Skin epidermis (tissue), 12 donors: ENCODE data around the gene EFNB3.
A peak's percentile ranks its signal among the peaks of the same experiment; 100 is the strongest.

Source experiments
- H3K27ac ChIP-seq, 21 experiments: fragments of 200-600 bp; sonication (generic) in 11 of 21; one replicate each; pipeline ENCODE4 v1.5.0; 2020; ENCODE audit warnings: mild to moderate bottlenecking in 3 of 21, inconsistent platforms in 2 of 21, moderate library complexity in 2 of 21
- H3K4me3 ChIP-seq, 7 experiments: fragments of 200-600 bp; sonication (generic) in 2 of 7; one replicate each; pipeline ENCODE4 v1.5.0; 2020; ENCODE audit warnings: inconsistent platforms in 2 of 7, mild to moderate bottlenecking in 2 of 7, moderate library complexity in 1 of 7

EFNB3 gene

GRCh38 chr17:7704601-7705268 lies at the start of gene EFNB3:
TSS of gene EFNB3 (plus strand) at chr17:7705202. CDS start at chr17:7705599, 397 bp downstream.
- peak within 1 kb of the TSS; percentile 28 to 58 (median 47) for H3K4me3 ChIP-seq

GRCh38 chr17:7655541-7655840 lies 49.5 kb upstream of the EFNB3 start:
- Histone ChIP-seq H3K4me3 (no peak overlapping the region), H3K27ac (no peak overlapping the region)

More at GRCh38 chr17:7704601-7705268, at the start of gene EFNB3:
- H3K27ac ChIP-seq: peak within 1 kb of the TSS in 11 of 21 experiments; percentile 2 to 67 (median 47)

GRCh38 chr17:7656958-7657609 lies 47.9 kb upstream of the EFNB3 start:
- no peak overlapping the region for H3K27ac ChIP-seq
- H3K4me3 ChIP-seq: no peak overlapping the region

GRCh38 chr17:7667656-7668406 lies 37.2 kb upstream of the EFNB3 start:
- H3K4me3 ChIP-seq: no peak overlapping the region
- no peak overlapping the region for H3K27ac ChIP-seq

- Histone ChIP-seq H3K4me3 (no peak overlapping the region), H3K27ac (no peak overlapping the region)
Measured at GRCh38 chr17:7668482-7668881, 36.5 kb upstream of the EFNB3 start.

- Histone ChIP-seq H3K4me3 (no peak overlapping the region), H3K27ac (no peak overlapping the region)
Measured at GRCh38 chr17:7673239-7673638, 31.8 kb upstream of the EFNB3 start.

GRCh38 chr17:7674934-7675333 lies 30.1 kb upstream of the EFNB3 start:
- Histone ChIP-seq H3K4me3 (no peak overlapping the region), H3K27ac (no peak overlapping the region)

- Histone ChIP-seq H3K4me3 (no peak overlapping the region), H3K27ac (no peak overlapping the region)
Measured at GRCh38 chr17:7676533-7676932, 28.5 kb upstream of the EFNB3 start.

GRCh38 chr17:7677388-7678067 lies 27.5 kb upstream of the EFNB3 start:
- Histone ChIP-seq H3K4me3 (no peak overlapping the region), H3K27ac (no peak overlapping the region)

- H3K4me3 ChIP-seq: peak overlapping the region; percentile 72 to 96 (median 90)
- H3K27ac ChIP-seq: peak overlapping the region in 20 of 21 experiments; percentile 81 to 99 (median 96)
Measured at GRCh38 chr17:7684851-7685532, 20.0 kb upstream of the EFNB3 start.

- Histone ChIP-seq H3K4me3 (peak overlapping the region; percentile 72 to 96 (median 90)), H3K27ac (peak overlapping the region; percentile 81 to 99 (median 95))
Measured at GRCh38 chr17:7685533-7686221, 19.3 kb upstream of the EFNB3 start.

GRCh38 chr17:7686222-7687071 lies 18.6 kb upstream of the EFNB3 start:
- H3K4me3 ChIP-seq: peak overlapping the region; percentile 72 to 96 (median 90)

GRCh38 chr17:7687072-7687907 lies 17.7 kb upstream of the EFNB3 start, which contains the start of gene TP53:
TSS of gene TP53 (minus strand) at chr17:7687490. CDS start at chr17:7676594, 10,896 bp downstream.
- Histone ChIP-seq H3K4me3 (peak within 1 kb of the TSS; percentile 72 to 96 (median 90)), H3K27ac (peak within 1 kb of the TSS; percentile 81 to 99 (median 95))

More at GRCh38 chr17:7686222-7687071, 18.6 kb upstream of the EFNB3 start:
- H3K27ac ChIP-seq: peak overlapping the region; percentile 81 to 99 (median 95)

- H3K27ac ChIP-seq: peak within 1 kb of the TSS; percentile 81 to 99 (median 95)
- peak within 1 kb of the TSS; percentile 72 to 96 (median 90) for H3K4me3 ChIP-seq
Measured at GRCh38 chr17:7687908-7688807, 16.8 kb upstream of the EFNB3 start, which contains the start of gene WRAP53. TSS of gene WRAP53 (plus strand) at chr17:7688477. CDS start at chr17:7688649, 172 bp downstream.

- Histone ChIP-seq H3K27ac (peak overlapping the region in 18 of 21 experiments; percentile 4 to 99 (median 68)), H3K4me3 (peak overlapping the region; percentile 72 to 96 (median 90))
Measured at GRCh38 chr17:7688808-7689316, 16.1 kb upstream of the EFNB3 start.

GRCh38 chr17:7695586-7695985 lies 9.4 kb upstream of the EFNB3 start:
- Histone ChIP-seq H3K4me3 (no peak overlapping the region), H3K27ac (no peak overlapping the region)
